A673 (cell line): ENCODE measurements around the gene GCNT1. TPM values are rescaled to one million over a fixed set of nuclear protein-coding genes. Genes with fewer than 3 reads are reported as not detected.

ENCODE experiments used
- BruUV-seq: library from RNA; stranded (reverse); fragments of 400-500 nt; replicated peaks from 2 replicates; lab custom pipeline; 2021; lab: Mats Ljungman, UMichigan
- CTCF ChIA-PET: fragments of 300-600 bp; sonication (Branson Sonifier 250); formaldehyde crosslinking; loops from one replicate; lab custom pipeline; 2022; ENCODE audit warnings: antibody characterized with exemption; lab: Charles Lee
- POLR2A ChIA-PET: fragments of 300-600 bp; sonication (Branson Sonifier 250); formaldehyde crosslinking; loops from one replicate; lab custom pipeline; 2022; ENCODE audit warnings: antibody characterized with exemption; ENCODE audit not compliant: low non-redundant PET; lab: Charles Lee
- DNase-seq: peaks from one replicate; pipeline ENCODE4 v3.0.0-alpha.2; 2015; ENCODE audit warnings: low spot score
- H3K27ac ChIP-seq: fragments of 200-600 bp; sonication (generic); 2 replicates; pipeline ENCODE4 v1.5.1; 2016; ENCODE audit warnings: mixed run types, low read depth, mild to moderate bottlenecking, mixed read lengths, antibody characterized with exemption, low read length; ENCODE audit not compliant: poor library complexity, severe bottlenecking
- H3K27me3 ChIP-seq: fragments of 200-600 bp; sonication (generic); replicated peaks from 2 replicates; pipeline ENCODE4 v1.6.1; 2017; ENCODE audit warnings: mixed run types, low read depth, mild to moderate bottlenecking, mixed read lengths, antibody characterized with exemption, low read length; ENCODE audit not compliant: insufficient read depth, poor library complexity
- H3K36me3 ChIP-seq: fragments of 200-600 bp; sonication (generic); 2 replicates; pipeline ENCODE4 v1.6.1; 2016; ENCODE audit warnings: mixed run types, mild to moderate bottlenecking, mixed read lengths, antibody characterized with exemption, low read length; ENCODE audit not compliant: insufficient read depth, poor library complexity, severe bottlenecking
- H3K4me1 ChIP-seq: fragments of 200-600 bp; sonication (generic); 2 replicates; pipeline ENCODE4 v1.6.1; 2017; ENCODE audit warnings: mixed run types, mild to moderate bottlenecking, mixed read lengths, antibody characterized with exemption, low read length; ENCODE audit not compliant: insufficient read depth, poor library complexity, severe bottlenecking
- H3K4me3 ChIP-seq: fragments of 200-600 bp; sonication (generic); 2 replicates; pipeline ENCODE4 v1.5.1; 2016; ENCODE audit warnings: low read depth, mixed run types, mild to moderate bottlenecking, mixed read lengths, low read length; ENCODE audit not compliant: poor library complexity, severe bottlenecking
- H3K9me3 ChIP-seq: fragments of 200-600 bp; sonication (generic); 2 replicates; pipeline ENCODE4 v1.6.1; 2016; ENCODE audit warnings: mixed run types, low read depth, mild to moderate bottlenecking, mixed read lengths, antibody characterized with exemption, low read length; ENCODE audit not compliant: poor library complexity, severe bottlenecking
- CTCF ChIP-seq: fragments of 300-800, 200-600 bp; sonication (generic); conservative IDR thresholded peaks from 2 replicates; pipeline ENCODE4 v1.5.1; 2017; ENCODE audit warnings: low read depth, mild to moderate bottlenecking, antibody characterized with exemption, low read length, moderate library complexity, mixed read lengths
- EZH2 ChIP-seq: fragments of 200-600 bp; sonication (generic); IDR thresholded peaks from 2 replicates; pipeline ENCODE4 v1.6.1; 2017; ENCODE audit warnings: borderline replicate concordance, low read depth, mild to moderate bottlenecking, mixed read lengths, antibody characterized with exemption, low read length; ENCODE audit not compliant: poor library complexity, severe bottlenecking
- intact Hi-C: fragments of 100-400 bp; cut with micrococcal nuclease; formaldehyde crosslinking; loops from one replicate; pipeline ENCODE4 v1.10.0; 2022; ENCODE audit not compliant: unreplicated experiment
- total RNA-seq: library from RNA; stranded (reverse); gene quantifications from 2 replicates; pipeline ENCODE4 v1.2.3, GENCODE V29; 2021

Gene GCNT1
- total RNA-seq, 1 experiment from 2014 or later: not detected

- CTCF ChIA-PET: no interaction called here
- POLR2A ChIA-PET: no interaction called here
- no peak for DNase-seq
- no peaks in the 10 kb centered on the region for H3K36me3 ChIP-seq
- intact Hi-C loops: no loop called here
- H3K27me3 ChIP-seq: no peaks in the 10 kb centered on the region
- H3K4me1 ChIP-seq: no peaks in the 10 kb centered on the region
- no peak for TF ChIP-seq EZH2
- TF ChIP-seq CTCF: no peak
- no peak overlapping the region for H3K27ac ChIP-seq
- no TSS peak for BruUV-seq
- no peak overlapping the region for H3K4me3 ChIP-seq
- H3K9me3 ChIP-seq: no peaks in the 10 kb centered on the region
Observed at GRCh38 chr9:76414661-76415060, 44.3 kb upstream of the GCNT1 start.

- no peak for DNase-seq
- TF ChIP-seq EZH2: no peak
- TF ChIP-seq CTCF: no peak
- Histone ChIP-seq H3K4me1 (no peaks in the 10 kb centered on the region), H3K4me3 (no peak overlapping the region), H3K27me3 (no peaks in the 10 kb centered on the region), H3K36me3 (no peaks in the 10 kb centered on the region), H3K9me3 (no peaks in the 10 kb centered on the region), H3K27ac (no peak overlapping the region)
- POLR2A ChIA-PET: no interaction called here
- no TSS peak for BruUV-seq
- CTCF ChIA-PET: no interaction called here
- intact Hi-C loops: no loop called here
Observed at GRCh38 chr9:76415154-76415553, 43.8 kb upstream of the GCNT1 start.

- no peak overlapping the region for H3K27ac ChIP-seq
- CTCF ChIA-PET: no interaction called here
Observed at GRCh38 chr9:76415731-76416130, 43.3 kb upstream of the GCNT1 start.

More at GRCh38 chr9:76415731-76416130, 43.3 kb upstream of the GCNT1 start:
- Histone ChIP-seq H3K36me3 (no peaks in the 10 kb centered on the region), H3K27me3 (no peaks in the 10 kb centered on the region), H3K4me1 (no peaks in the 10 kb centered on the region), H3K9me3 (no peaks in the 10 kb centered on the region), H3K4me3 (no peak overlapping the region)
- intact Hi-C loops: no loop called here
- TF ChIP-seq EZH2 (no peak), CTCF (no peak)
- BruUV-seq: no TSS peak
- POLR2A ChIA-PET: no interaction called here
- no peak for DNase-seq
